HG03060 (cell line): ENCODE results near the gene ZNF823.
"Not testable (repeated sequence)": the region's sequence is repeated elsewhere in the genome, so short reads cannot be mapped to it uniquely, and the experiment has no call there.

Source experiments
- ATAC-seq: cut with Tn5 transposase; IDR thresholded peaks from one replicate; pipeline ENCODE4 v1.9.1; 2021; ENCODE audit warnings: low read depth, moderate number of reproducible peaks; ENCODE audit not compliant: unreplicated experiment

The ZNF823 gene

DNA sequence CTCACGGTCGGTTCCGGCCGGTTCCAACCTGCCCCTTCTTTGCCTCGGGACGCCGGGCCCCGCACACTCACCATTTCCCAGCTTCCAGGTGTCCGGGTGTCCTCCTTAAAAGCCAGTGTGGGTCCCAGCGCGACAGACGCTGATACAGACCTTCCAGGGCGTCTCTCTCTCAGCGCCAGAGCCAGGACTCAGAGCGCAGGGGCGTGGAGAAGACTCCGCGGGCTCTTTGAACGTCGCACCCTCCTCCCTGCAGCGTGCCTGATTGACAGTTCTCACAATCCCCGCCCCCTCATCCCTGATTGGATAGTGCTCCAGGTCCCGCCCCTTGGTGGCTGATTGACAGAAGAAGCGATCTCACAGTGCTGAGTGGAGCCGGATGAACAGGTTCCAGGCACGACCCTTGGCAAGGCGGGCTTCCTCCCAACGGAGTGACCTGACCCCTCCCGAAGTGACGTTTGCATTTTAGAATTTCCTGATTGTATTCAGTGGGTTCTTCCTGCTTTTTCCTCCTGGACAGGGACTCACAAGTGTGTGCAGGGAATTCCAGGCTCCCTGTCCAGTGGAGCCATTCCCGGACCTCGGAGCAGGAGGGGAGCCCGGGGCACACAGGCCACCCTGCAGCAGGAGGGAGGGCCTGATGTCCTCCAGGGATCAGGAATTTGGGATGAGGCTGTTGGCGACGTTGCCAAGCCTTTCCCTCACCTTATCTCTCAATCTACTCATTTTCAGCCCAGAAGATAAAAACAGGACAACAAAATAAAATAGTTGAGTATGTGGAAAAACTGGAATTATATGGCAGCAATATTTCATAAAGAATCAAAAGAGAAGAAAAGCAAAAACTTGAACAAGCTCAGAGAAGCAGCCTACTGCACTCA, at the start of gene ZNF823:
Gene ZNF823, minus strand, starts transcription at position 201 of the 875 bp plus-strand sequence. Its CDS starts 127 bp downstream, at position 74.
- ATAC-seq: peak; percentile 59

- no peak for ATAC-seq
Observed at GRCh38 chr19:11787536-11787935, 48.8 kb upstream of the ZNF823 start.

DNA sequence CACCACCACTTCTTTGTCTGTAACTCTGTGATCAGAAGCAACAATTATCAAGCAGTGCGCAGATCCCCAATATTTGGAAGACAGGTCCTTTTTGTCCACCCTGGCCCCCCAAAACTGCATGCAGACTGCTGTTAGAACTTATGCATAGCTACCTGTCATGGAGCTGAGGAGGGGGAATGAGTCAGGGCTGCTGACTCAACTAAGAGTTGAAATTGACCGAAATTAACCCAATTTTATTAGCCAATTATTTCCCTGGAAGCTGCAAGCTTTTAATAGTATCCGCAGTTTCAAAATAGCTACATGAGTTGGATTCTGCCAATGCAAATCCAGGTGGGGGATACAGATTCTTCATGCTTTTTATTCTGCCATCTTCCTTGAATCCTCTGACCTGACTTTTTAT, 45.6 kb upstream of the ZNF823 start:
- ATAC-seq: no peak

DNA sequence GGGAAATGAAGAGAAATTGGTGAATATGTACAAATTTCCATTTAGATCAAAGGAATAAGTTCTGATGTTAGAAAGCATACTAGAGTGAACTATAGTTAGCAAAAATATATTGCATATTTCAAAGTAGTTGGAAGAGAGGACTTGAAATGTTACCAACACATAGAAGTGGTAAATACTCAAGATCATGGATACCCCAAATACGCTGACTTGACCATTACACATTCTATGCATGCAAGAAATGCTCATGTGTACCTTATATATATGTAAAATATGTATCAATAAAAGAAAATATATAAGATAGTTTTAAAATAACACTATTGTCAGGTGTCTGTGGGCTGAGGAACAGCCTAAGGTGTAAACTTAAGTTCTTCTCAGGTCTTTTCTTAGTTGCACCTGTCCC, 45.0 kb upstream of the ZNF823 start:
- no peak for ATAC-seq

GRCh38 chr19:11781295-11782057, 42.7 kb upstream of the ZNF823 start:
- no peak for ATAC-seq

- no peak for ATAC-seq
Observed at GRCh38 chr19:11780431-11781020, 41.8 kb upstream of the ZNF823 start.

- ATAC-seq: not testable (repeated sequence)
Observed at GRCh38 chr19:11776669-11777068, 37.9 kb upstream of the ZNF823 start.

GRCh38 chr19:11771520-11771919, 32.8 kb upstream of the ZNF823 start:
- not testable (repeated sequence) for ATAC-seq

DNA sequence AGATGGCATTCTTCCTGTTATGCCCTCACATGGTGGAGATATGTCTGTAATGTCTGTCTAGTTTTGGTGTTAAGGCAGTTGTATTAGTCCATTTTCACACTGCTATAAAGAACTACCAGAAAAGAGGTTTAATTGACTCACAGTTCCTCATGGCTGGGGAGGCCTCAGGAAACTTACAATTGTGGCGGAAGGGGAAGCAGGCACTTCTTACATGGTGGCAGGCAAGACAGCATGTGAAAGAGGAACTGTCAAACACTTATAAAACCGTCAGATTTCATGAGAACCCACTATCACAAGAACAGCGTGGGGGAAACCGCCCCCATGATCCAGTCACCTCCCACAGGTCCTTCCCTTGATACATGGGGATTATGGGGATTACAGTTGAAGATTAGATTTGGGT, 31.2 kb upstream of the ZNF823 start:
- ATAC-seq: no peak

DNA sequence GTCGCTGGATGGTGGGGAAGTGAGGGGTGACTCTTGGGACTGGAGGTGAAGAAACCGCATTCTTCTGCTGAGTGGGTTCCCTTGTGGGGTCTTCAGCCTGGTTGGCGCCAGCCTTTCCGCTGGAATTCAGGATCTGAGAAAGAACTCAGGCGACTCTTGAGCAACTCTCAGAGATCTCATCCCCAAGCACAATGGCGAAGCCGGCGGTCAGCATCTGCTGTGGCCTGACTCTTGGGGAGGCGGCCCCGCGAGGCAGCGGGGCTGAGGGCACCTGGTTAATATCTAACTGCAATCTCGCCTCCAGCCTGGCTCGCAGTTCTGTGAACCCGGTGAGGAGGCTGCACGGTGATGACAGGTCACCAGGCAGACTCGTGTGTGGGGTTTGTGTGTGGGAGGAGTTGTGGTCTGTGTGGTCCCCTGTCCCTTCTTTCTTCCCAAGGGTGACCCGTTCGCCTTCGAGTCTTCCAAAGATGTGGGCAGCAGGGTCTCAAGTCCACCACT, 28.9 kb upstream of the ZNF823 start:
- ATAC-seq: no peak

DNA sequence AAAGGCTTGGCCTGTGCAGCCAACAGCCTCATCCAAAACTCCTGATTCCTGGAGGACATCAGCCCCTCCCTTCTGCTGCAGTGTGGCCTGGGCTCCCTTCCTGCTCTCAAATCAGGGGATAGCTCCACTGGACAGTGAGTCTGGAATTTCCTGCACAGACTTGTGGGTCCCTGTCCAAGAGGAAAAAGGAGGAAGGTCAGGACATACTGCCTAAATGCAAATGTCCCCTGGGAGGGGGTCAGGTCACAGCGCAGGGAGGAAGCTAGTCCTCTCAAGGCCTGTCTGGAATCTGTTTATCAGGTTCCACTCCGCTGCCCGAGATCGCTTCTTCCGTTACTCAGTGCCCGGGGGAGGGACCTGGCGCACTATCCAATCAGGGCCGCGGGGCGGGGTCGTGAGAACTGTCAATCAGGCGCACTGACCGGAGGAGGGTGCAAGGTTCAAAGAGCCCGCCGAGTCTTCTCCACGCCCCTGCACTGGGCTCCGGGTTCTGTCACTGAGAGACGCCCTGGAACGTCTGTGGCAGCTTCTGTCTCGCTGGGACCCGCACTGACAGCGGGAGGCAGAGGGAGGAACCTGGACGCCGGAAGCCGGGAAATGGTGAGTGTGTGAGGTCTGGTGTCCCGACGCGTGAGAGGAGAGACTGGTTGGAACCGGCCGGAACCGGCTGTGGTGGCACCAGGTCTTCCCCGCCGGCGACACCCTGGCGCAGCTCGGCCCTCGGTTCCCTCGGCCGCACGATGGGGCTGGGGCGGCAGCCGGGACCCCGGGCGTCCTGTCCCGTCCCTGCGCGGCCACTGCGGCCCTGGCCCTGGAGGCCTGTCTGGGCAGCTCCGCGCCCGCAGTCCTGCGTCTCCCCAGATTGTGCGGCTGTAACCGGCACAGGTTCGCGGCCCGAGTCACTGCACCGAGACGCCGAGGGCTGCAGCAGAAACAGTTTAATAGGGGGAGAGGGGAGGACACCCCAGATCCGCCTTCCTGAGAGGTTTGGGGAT, 28.1 kb upstream of the ZNF823 start, which contains the start of gene ZNF441:
Gene ZNF441, plus strand, starts transcription at position 404 of the 995 bp plus-strand sequence. Its CDS starts 194 bp downstream, at position 598.
- ATAC-seq: peak; percentile 73

DNA sequence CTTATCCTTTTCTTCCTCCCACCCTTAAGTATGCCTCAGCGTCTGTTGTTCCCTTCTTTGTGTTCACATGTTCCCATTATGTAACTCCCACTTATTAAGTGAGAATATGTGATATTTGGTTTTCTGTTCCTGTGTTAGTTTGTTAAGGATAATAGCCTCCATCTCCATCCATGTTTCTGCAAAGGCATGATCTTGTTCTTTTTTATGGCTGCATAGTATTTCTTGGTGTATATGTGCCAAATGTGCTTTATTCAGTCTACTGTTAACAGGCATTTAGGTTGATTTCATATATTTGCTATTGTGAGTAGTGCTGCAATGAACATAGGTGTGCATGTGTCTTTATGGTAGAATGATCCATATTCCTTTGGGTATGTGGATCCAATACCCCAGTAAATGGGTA, 24.9 kb upstream of the ZNF823 start:
- no peak for ATAC-seq

DNA sequence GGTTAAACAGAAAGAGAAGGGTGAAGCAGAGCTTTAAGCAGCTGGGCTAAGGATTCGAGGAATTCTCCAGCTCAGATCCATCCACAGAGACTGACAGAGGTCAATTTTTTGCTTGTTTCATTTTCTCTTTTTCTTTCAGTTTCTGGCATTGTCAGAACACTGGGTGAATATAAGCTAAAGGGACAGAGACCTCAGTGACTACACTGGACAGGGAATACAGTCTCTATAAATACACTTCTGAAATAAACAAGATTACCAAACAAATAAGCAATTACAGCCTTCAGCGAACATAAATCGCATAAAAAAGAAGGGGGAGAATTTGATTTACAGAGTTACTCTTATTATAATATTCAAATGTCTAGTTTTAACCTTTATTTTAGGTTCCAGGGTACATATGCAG, 24.4 kb upstream of the ZNF823 start:
- ATAC-seq: no peak

DNA sequence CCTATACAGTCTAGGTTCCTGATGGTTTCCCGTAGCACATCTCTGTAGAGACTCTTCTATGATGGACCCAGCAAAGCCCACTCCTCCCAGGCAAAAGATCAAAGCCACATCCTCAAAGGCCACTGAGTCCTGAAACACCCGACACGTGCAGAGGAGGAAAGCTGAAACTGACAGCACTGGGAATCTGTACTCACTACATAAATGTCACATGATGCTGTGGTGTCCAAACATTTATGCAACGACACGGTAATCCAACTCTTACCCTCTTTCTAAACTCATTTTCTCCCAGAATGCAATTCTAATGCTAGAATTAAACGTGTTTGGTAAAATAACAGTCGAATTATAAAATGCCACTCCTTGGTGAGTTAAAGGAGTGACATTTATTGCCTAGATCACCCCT, 21.1 kb upstream of the ZNF823 start:
- ATAC-seq: no peak

DNA sequence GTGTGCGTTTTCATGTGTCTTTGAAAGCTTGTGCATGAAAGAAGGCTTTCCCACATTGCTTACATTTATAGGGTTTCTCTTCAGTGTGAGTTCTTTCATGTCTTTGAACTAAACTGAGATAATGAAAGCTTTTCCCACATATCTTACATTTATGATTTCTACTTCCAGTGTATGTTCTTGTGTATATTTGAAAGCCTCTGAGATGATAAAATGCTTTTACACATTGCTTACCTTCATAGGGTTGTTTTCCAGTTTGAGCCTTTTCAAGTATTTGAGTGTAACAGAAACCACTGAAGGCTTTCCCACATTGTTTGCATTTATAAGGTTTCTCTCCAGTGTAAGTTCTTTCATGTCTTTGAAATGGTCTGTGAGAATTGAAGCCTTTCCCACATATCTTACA, 18.2 kb upstream of the ZNF823 start:
- ATAC-seq: no peak

DNA sequence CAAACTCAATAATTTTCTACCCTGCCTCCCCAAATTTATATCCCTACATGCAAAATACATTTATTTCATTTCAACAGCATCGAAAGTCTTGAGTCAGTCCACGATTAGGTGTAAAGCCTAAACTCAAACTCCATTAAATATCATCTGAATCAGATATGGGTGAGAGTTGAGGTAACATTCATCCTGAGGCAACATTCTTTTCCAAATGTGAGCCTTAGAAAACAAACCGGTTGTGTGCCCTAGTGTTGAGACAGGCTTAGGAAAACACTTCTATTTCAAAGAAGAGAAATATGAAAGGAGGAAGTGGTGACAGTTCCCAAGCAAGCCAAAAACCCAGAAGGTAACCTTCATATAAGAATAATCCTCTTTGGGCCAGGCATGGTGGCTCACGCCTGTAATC, 15.9 kb upstream of the ZNF823 start:
- no peak for ATAC-seq

DNA sequence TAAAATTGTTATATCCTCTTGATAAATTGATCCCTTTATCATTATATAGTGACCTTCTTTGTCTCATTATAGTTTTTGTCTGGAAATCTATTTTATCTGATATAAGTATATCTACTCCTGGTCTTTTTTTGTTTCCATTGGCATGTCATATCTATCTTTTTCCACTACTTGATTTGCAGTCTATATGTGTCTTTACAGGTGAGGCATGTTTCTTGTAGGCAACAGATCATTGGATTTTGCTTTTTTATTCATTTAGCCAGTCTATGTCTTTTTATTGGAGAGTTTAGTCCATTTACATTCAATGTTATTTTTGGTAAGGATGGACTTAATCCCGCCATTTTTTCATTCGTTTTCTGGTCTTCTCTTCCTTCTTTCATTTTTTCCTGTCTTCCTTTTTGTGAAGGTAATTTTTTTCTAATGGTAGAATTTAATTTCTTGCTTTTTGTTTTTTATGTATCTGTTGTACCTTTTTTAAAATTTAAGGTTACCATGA, 13.5 kb upstream of the ZNF823 start:
- no peak for ATAC-seq

- ATAC-seq: no peak
Observed at GRCh38 chr19:11749751-11750150, 11.0 kb upstream of the ZNF823 start.

DNA sequence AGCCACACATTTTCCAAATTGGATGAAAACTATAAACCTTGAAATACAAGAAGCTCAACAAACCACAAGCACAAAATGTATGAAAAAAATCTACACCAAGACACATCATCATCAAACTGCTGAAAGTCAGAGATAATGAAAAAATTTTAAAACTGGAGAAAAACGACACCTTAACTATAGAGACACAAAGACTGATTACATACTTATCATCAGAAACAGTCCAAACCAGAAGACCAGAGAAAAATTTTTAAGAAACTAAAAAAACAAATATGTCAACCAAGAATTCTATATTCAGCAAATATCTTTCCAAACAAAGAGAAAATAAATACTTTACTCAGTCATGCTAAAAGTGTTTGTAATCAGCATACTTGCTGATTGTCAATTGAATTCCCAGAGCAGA, 8.5 kb upstream of the ZNF823 start:
- no peak for ATAC-seq

GRCh38 chr19:11745869-11746268, 7.1 kb upstream of the ZNF823 start:
- no peak for ATAC-seq
